ENCODE measurements around the gene TMEM38A. TPM values are rescaled to one million over a fixed set of nuclear protein-coding genes. Genes with fewer than 3 reads are reported as not detected.

The TMEM38A gene
- total RNA-seq, 6 experiments from 2014 or later: 2.7 to 8.3 (median 5.3) TPM

- Histone ChIP-seq H3K4me3 (no peak overlapping the region), H3K9me3 (no peaks in the 10 kb centered on the region), H3K36me3 (peaks cover 0 to 4% (median under 1%) of the 10 kb centered on the region in 4 donors), H3K27me3 (no peaks in the 10 kb centered on the region), H3K27ac (no peak overlapping the region), H3K4me1 (peaks cover 0 to 12% (median 4%) of the 10 kb centered on the region in 4 donors)
- no peak for ATAC-seq
- TF ChIP-seq POLR2A (IDR thresholded peaks at IDR 0.05): no peak
- no peak for TF ChIP-seq CTCF (IDR thresholded peaks at IDR 0.05)
- DNase-seq: no peak
- WGBS (ENCODE audit: insufficient coverage, low coverage, low lambda C conversion rate, missing lambda C conversion rate): 80% methylated on average over 1 of the region's 7 CpGs
- intact Hi-C loops (cut with DNase I): no loop called here
Observed at GRCh38 chr19:16621165-16621800, 39.7 kb upstream of the TMEM38A start.

- Histone ChIP-seq H3K36me3 (peaks cover 0 to 4% (median under 1%) of the 10 kb centered on the region in 4 donors), H3K27me3 (no peaks in the 10 kb centered on the region), H3K9me3 (no peaks in the 10 kb centered on the region), H3K4me1 (peaks cover 0 to 20% (median 7%) of the 10 kb centered on the region in 4 donors), H3K27ac (no peak overlapping the region), H3K4me3 (no peak overlapping the region)
- TF ChIP-seq POLR2A (IDR thresholded peaks at IDR 0.05) (no peak), CTCF (IDR thresholded peaks at IDR 0.05) (no peak)
- no CpG with 5 or more reads among the region's 2 CpGs for WGBS (ENCODE audit: insufficient coverage, low coverage, low lambda C conversion rate, missing lambda C conversion rate)
- intact Hi-C loops (cut with DNase I): no loop called here
- ATAC-seq (no peak), DNase-seq (no peak)
Observed at GRCh38 chr19:16623066-16623465, 37.9 kb upstream of the TMEM38A start.

GRCh38 chr19:16623576-16623975, 37.4 kb upstream of the TMEM38A start:
- ATAC-seq: no peak
- H3K27ac ChIP-seq: no peak overlapping the region
- no peaks in the 10 kb centered on the region for H3K9me3 ChIP-seq
- H3K4me1 ChIP-seq: peaks cover 0 to 20% (median 7%) of the 10 kb centered on the region in 4 donors
- peaks cover 0 to 4% (median under 1%) of the 10 kb centered on the region in 4 donors for H3K36me3 ChIP-seq
- 79% methylated on average over 5 of the region's 6 CpGs for WGBS (ENCODE audit: insufficient coverage, low coverage, low lambda C conversion rate, missing lambda C conversion rate)
- no peak for DNase-seq
- H3K4me3 ChIP-seq: no peak overlapping the region
- no peaks in the 10 kb centered on the region for H3K27me3 ChIP-seq
- no peak for TF ChIP-seq POLR2A (IDR thresholded peaks at IDR 0.05)
- TF ChIP-seq CTCF (IDR thresholded peaks at IDR 0.05): no peak
- intact Hi-C loops (cut with DNase I): no loop called here

GRCh38 chr19:16624236-16624635, 36.7 kb upstream of the TMEM38A start:
- ATAC-seq (no peak), DNase-seq (no peak)
- H3K27ac ChIP-seq: no peak overlapping the region
- H3K4me1 ChIP-seq: peaks cover 0 to 22% (median 9%) of the 10 kb centered on the region in 4 donors
- H3K27me3 ChIP-seq: no peaks in the 10 kb centered on the region
- no peaks in the 10 kb centered on the region for H3K9me3 ChIP-seq
- WGBS (ENCODE audit: insufficient coverage, low coverage, low lambda C conversion rate, missing lambda C conversion rate): 76% methylated on average over 7 of the region's 10 CpGs
- intact Hi-C loops (cut with DNase I): no loop called here
- peaks cover 0 to 4% (median under 1%) of the 10 kb centered on the region in 4 donors for H3K36me3 ChIP-seq
- no peak for TF ChIP-seq POLR2A (IDR thresholded peaks at IDR 0.05)
- TF ChIP-seq CTCF (IDR thresholded peaks at IDR 0.05): no peak
- no peak overlapping the region for H3K4me3 ChIP-seq
